Erythroblast (primary cell): ENCODE measurements around the gene UBXN6.

ENCODE experiments used
- DNase-seq, 2 experiments: peaks; one replicate each; lab custom pipeline; 2025; lab: John Stamatoyannopoulos, UW
- GATA1 ChIP-seq: IDR thresholded peaks from 2 replicates; pipeline ENCODE4 v1.6.1; 2011; ENCODE audit warnings: low read depth, mild to moderate bottlenecking, control low read depth, low read length, moderate library complexity
- POLR2A ChIP-seq: IDR thresholded peaks from 2 replicates; pipeline ENCODE4 v1.6.1; 2011; ENCODE audit warnings: mild to moderate bottlenecking, low read length

Gene UBXN6

DNA sequence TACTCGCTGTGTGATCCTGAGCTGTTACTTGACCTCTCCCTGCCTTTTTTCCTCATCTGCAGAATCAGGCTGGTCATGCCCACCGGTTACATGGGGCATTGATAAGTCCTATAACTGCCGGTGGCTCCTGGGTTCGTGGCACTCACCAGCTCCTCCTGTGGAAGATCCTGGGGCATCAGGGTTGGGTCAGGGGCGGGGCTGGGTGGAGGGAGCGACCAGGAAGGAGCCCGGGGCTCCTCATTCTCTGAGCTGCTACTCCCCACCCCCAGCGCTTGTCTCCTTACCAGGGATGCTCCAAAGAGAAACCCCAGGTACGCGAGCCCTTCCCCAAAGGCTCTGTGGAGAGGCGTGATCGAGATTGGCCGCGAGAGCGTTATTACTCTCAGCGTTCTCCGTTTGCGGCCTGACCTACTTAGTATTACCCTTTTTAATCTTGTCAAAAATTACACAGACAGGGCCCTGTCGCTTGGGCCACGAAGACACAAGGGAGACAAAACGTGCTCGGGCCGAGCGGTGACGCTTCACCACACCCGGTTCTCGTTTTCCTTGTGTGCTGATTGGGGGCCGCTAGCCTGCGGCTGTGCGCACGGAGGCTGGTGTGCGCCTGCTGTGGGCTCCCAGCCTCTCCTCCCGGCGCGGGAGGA is 25.2 kb upstream of the UBXN6 start:
- DNase-seq = no peak
- TF ChIP-seq POLR2A (no peak), GATA1 (no peak)

DNA sequence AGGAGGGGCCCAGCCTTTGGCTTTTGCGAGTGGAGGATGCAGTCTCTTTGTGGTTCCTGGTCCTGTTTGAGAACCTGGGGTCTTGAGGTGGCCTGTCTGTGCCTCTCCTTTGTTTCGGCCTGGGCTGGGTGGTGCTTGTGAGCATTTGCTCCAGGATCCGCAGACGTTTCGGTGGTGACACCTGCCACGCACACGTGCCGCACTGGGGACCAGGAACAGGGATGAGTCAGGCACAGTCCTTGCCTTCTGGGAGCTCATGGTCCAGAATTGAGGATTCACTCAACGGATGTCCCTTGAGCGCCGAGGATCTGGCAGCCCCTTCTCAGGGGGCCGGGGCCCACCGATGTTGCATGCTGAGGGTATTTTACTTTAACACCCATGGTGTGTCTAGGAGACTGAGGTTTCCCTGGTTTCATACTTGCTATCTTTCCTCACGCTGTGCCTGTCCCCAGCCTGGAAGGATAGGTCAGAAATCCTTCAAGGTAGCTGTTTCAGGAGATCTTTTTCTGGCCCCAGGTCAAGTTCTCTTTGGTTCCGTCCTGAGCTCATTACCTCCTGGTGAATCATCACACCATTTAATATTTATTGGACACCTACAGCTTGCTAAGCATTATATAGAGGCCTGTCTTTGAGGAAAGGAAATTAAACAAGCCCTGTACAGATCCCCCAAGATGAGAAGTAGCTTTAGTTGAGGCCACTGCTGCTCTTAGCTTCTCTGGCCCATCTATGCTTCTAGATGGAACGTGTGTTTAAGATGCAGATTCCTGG is 19.6 kb upstream of the UBXN6 start:
- DNase-seq = no peak
- no peak for TF ChIP-seq GATA1
- TF ChIP-seq POLR2A = no peak

- TF ChIP-seq GATA1 (no peak), POLR2A (no peak)
- DNase-seq = no peak
Measured at GRCh38 chr19:4474514-4475022, 17.0 kb upstream of the UBXN6 start.

DNA sequence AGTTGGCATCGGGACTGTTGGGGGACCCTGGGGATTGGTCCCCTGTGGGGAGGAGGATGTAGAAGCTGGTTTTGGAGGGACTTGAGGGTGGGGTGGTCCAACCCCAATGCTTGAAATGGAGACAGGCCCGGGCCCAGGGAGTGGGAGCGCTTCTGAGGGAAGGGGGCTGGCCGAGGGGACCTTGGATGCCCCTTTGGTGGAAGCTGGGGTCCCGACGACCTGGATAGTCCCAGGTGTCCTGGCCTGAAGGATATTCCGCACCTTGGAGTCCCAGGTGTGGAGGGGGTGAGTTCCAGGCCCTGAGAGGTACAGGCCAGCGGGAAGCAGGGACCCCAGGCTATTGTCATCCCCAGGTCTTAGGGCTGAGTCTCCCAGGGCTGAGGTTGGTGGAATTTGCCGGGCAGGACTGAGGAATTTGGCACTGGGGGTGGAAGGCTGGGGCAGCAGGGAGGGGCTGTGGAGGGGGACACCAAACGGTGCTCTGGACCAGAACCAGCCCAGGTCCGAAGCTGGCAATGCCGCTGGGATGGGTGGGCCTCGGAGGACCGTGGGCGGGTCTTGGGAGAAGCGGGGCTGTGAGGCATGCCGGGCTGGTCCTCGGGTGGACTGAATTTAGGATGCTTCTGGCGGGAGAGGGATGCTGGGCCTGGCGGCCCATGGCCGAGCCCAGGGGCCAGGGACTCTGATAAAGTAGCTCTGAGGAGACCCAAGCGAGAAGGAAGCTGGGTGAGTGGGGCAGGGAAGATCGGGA is 16.3 kb upstream of the UBXN6 start:
- TF ChIP-seq POLR2A (no peak), GATA1 (no peak)
- no peak for DNase-seq

DNA sequence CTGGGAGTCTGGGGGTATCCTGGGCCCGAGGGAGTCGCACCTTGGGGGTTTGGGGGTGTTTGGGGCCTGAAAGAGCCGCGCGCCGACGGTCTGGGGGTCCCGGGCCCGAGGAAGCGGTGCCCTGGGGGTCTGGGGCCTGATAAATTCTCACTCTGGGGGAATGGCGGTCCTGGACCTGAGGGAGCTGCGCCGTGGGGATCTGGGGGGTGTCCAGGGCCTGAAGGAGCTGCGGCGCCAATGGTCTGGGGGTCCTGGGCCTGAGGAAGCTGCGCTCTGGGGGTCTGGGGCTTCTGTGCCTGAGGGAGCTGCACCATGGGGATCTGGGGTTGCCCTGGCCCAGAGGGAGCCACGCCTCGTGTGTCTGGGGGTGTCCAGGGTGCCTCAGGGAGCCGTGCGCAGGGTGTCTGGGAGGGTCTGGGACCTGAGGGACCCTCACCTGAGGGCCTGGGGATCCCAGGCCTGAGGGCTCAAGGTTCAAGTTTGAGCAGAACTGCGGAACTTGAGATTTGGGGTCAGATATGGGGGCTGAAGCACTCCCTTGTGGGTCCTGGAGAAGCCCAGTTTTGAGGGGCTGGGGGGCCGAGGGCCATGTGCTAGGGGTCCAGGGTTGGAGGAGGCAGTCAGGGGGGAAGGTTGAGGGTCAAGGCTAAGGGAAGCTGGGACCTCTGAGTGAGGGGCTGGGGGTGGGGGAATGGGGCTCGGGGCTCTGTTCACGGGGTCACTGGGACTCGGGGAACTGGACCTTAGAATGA is 15.6 kb upstream of the UBXN6 start:
- no peak for TF ChIP-seq POLR2A

GRCh38 chr19:4472174-4472974 is 14.8 kb upstream of the UBXN6 start, which contains the start of gene HDGFL2:
Gene HDGFL2, plus strand, starts transcription at chr19:4472297. Its CDS starts 54 bp downstream, at chr19:4472351.
- DNase-seq = no peak
- no peak for TF ChIP-seq POLR2A
- no peak for TF ChIP-seq GATA1

More for the DNA sequence above, 15.6 kb upstream of the UBXN6 start:
- DNase-seq = no peak

DNA sequence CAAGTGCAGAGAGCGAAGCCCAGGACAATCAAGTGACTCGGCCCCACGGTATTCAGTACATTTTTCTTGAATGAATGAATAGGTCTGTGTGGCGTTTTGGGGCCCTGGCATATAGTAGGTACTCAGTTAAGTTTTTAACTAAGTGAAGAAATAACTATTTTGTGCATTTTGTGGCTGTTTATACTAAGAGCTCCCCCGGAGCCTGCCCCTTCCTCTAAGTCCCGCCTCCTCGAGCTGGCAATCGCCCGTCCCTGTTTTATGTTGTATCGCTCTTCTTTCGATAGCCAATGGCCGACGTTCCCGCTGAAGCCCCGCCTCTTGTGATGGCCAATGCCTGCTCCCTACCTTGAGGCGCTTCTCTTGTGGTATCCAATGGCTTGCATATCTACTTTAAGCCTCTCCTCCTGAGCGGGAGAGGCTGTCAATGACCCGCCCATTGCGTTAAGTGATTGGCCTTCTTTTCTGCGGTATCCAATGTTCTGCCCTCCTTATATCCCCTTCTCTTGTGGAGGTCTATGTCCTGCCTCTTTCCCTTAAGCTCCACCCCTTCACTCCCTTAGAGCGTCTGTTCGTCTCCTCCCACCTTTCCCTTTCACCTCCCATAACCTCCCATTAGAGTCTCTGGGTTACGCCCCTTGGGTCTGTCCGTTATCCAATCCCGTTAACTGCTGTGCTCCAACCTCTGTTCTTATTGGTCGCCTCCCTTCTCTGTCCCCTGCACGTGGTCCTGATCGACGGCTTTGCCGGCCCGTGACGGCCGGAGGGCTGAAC is 14.0 kb upstream of the UBXN6 start:
- DNase-seq = peak; percentile 100
- no peak for TF ChIP-seq GATA1
- peak; percentile 91 for TF ChIP-seq POLR2A

- TF ChIP-seq POLR2A = no peak
- TF ChIP-seq GATA1 = no peak
- DNase-seq = no peak
Measured at GRCh38 chr19:4467835-4468234, 10.2 kb upstream of the UBXN6 start.

DNA sequence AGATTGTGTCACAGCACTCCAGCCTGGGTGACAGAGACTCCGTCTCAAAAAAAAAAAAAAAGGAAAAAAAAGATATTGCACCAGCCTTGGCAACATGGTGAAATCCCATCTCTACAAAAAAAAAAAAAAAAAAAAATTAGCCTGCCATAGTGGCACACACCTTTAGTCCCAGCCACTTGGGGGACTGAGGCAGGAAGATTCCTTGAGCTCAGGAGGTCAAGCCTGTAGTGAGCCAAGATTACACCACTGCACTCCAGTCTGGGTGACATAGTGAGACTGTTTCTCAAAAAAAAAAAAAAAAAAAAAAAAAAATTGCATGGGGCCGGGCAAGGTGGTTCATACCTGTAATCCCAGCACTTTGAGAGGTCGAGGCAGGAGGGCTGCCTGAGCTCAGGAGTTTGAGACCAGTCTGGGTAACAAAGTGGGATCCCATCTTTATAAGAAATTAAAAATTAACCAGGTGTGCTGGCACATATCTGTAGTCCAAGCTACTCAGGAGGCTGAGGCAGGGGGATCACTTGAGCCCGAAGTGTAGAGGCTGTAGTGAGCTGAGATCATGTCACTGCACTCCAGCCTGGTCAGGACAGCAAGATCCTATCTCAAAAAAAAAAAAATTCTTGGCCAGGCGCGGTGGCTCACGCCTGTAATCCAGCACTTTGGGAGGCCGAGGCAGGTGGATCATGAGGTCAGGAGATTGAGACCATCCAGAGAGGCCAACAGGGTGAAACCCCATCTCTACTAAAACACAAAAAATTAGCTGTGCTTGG is 7.4 kb upstream of the UBXN6 start:
- TF ChIP-seq GATA1 (no peak), POLR2A (no peak)

DNA sequence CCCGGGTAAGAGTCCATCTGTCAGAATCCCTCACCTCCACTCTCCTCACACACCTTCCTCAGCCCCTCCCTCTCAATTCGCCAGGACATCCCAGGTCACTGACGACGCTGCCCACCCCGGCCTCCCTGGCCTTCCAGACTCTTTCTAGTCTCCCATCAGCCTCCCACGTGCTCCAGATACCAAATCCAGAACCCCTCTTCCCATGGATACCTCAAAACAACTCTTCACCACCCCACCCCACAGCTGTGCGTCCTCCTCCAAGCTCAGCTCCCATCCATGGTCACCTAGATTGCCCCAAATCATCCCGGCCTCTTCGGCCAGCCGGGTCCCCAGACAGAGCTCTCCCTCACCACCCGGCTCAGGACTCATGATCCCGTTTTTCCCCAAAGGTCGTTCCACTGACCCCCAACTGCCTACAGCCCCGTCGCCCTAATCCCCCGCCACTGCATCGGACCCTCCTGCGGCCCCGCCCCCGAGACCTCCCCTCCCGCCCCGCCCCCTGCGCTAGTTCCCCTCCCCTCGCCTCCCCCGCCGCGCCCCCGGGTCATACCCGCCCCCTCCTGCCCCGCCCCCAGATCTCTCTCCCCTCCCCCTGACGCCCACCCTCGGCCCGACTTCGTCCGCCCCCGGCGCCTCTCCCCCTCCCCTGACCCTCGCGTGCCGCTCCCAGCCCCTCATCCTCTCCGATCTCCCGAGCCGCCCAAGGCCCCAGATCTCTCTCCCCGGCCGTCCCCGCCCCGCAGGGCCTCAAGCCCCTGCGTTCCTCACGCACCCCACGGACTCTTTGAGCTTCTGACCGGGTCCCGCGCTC is 546 bp downstream of the UBXN6 start:
- peak; percentile 44 for TF ChIP-seq POLR2A
- no peak for TF ChIP-seq GATA1
- DNase-seq = peak; percentile 80 to 84

More for the DNA sequence above, 7.4 kb upstream of the UBXN6 start:
- DNase-seq = no peak

DNA sequence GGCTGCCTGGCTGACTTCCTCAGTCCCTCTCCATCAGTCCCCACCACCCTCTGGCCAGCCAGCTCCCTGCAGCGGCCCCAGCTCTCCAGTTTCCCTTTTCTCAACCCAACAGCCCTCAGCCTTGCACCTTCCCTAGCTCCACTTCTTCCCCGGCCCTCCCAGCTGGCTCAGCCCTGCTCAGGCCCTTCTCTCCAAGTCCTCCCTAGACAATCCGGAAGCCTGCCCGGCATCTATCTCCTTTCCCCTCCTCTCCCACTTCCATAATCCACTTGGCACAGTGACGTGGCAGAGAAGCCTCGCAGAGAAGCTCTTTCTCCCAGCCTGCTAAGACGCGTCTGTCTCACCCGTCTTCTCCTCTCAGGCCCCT is 1.1 kb downstream of the UBXN6 start:
- TF ChIP-seq GATA1 = no peak
- TF ChIP-seq POLR2A = no peak
- DNase-seq = peak; percentile 59 to 69
